OCI-LY3 (cell line): ENCODE measurements around the gene ADIRF.

ENCODE experiments used
- EZH2phosphoT487 ChIP-seq: fragments of 200-600 bp; shearing (Covaris generic); IDR thresholded peaks from 2 replicates; pipeline ENCODE4 v1.6.1; 2018; ENCODE audit warnings: antibody characterized with exemption, mixed run types, low read depth
- TF ChIP-seq, protein P1 (sequence below): fragments of 200-600, 300-600 bp; sonication (generic); IDR thresholded peaks from 2 replicates; pipeline ENCODE4 v1.5.1; 2014; ENCODE audit warnings: antibody characterized with exemption, low read length, low read depth

DNA sequence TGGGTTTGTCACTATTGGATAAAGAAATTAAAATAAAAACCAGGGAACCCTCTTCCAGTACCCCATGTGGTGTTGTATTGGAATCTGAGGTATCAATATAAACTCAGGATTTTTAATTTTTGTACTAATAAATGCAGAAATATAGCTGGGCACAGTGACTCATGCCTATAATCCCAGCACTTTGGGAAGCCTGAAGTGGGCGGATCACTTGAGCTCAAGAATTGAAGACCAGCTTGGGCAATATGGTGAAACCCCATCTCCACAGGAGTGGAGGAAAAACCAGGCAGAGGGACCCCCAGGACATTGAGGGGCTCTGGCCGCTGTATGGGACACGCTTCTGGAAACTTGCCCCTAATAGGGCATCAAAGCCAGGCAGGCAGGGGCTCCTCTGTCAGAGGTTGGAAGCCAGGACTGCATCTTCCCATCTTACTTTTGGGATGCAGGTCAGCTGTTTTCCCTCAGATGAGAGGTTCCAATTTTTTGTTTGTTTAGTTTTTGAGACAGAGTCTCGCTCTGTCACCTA is 11.1 kb downstream of the ADIRF start:
- TF ChIP-seq, protein P1, sequence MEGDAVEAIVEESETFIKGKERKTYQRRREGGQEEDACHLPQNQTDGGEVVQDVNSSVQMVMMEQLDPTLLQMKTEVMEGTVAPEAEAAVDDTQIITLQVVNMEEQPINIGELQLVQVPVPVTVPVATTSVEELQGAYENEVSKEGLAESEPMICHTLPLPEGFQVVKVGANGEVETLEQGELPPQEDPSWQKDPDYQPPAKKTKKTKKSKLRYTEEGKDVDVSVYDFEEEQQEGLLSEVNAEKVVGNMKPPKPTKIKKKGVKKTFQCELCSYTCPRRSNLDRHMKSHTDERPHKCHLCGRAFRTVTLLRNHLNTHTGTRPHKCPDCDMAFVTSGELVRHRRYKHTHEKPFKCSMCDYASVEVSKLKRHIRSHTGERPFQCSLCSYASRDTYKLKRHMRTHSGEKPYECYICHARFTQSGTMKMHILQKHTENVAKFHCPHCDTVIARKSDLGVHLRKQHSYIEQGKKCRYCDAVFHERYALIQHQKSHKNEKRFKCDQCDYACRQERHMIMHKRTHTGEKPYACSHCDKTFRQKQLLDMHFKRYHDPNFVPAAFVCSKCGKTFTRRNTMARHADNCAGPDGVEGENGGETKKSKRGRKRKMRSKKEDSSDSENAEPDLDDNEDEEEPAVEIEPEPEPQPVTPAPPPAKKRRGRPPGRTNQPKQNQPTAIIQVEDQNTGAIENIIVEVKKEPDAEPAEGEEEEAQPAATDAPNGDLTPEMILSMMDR = no peak
- TF ChIP-seq EZH2phosphoT487 = no peak
